HUES64 (cell line): ENCODE data around the gene CLDN4.
"Not testable (repeated sequence)": the region's sequence is repeated elsewhere in the genome, so short reads cannot be mapped to it uniquely, and the experiment has no call there.

Experiments used
- H3K27ac ChIP-seq: 2 replicates; pipeline ENCODE4 v1.7.0; 2013; ENCODE audit warnings: low read depth, low read length, inconsistent platforms
- H3K27me3 ChIP-seq: 2 replicates; pipeline ENCODE4 v1.6.1; 2013; ENCODE audit warnings: mild to moderate bottlenecking, low read length; ENCODE audit not compliant: insufficient read depth
- H3K36me3 ChIP-seq: 2 replicates; pipeline ENCODE4 v1.6.1; 2013; ENCODE audit warnings: mild to moderate bottlenecking, low read length; ENCODE audit not compliant: insufficient read depth
- H3K4me1 ChIP-seq: 2 replicates; pipeline ENCODE4 v1.6.1; 2013; ENCODE audit warnings: mild to moderate bottlenecking, low read length, moderate library complexity; ENCODE audit not compliant: insufficient read depth
- H3K4me3 ChIP-seq: 2 replicates; pipeline ENCODE4 v1.5.1; 2013; ENCODE audit warnings: mild to moderate bottlenecking, low read length, moderate library complexity
- H3K9ac ChIP-seq: 2 replicates; pipeline ENCODE4 v1.6.1; 2013; ENCODE audit warnings: mild to moderate bottlenecking, low read depth, low read length
- H3K9me3 ChIP-seq: 2 replicates; pipeline ENCODE4 v1.6.1; 2013; ENCODE audit warnings: low read depth, low read length; ENCODE audit not compliant: insufficient read depth
- WGBS: fragments of 150-250, 120-280 bp; methylation state at CpG from one replicate; pipeline ENCODE4 v1.1.7; 2013; ENCODE audit warnings: missing lambda C conversion rate; 5-methylcytosine and 5-hydroxymethylcytosine counted together

Gene CLDN4

GRCh38 chr7:73834626-73835191, 3.9 kb downstream of the CLDN4 start:
- no peak overlapping the region for H3K27ac ChIP-seq
- H3K36me3 ChIP-seq, result no peaks in the 10 kb centered on the region
- WGBS, result 90% methylated on average over 11 of the region's 11 CpGs
- peaks cover 35% of the 10 kb centered on the region for H3K4me1 ChIP-seq
- no peak overlapping the region for H3K9ac ChIP-seq
- no peak overlapping the region for H3K4me3 ChIP-seq
- H3K9me3 ChIP-seq, result no peaks in the 10 kb centered on the region; the same call in 1 of the 2 replicates
- H3K27me3 ChIP-seq, result no peaks in the 10 kb centered on the region

GRCh38 chr7:73837167-73837566, 6.4 kb downstream of the CLDN4 start:
- H3K9me3 ChIP-seq, H3K27me3 ChIP-seq, H3K36me3 ChIP-seq, H3K27ac ChIP-seq, H3K4me3 ChIP-seq, H3K9ac ChIP-seq: not testable (repeated sequence)
- peaks cover 13% of the 10 kb centered on the region for H3K4me1 ChIP-seq

GRCh38 chr7:73838642-73839041, 7.8 kb downstream of the CLDN4 start:
- Histone ChIP-seq H3K4me1 (peaks cover 7% of the 10 kb centered on the region), H3K9ac (no peak overlapping the region), H3K27me3 (no peaks in the 10 kb centered on the region), H3K4me3 (no peak overlapping the region), H3K9me3 (no peaks in the 10 kb centered on the region; the same call in 1 of the 2 replicates), H3K27ac (no peak overlapping the region), H3K36me3 (no peaks in the 10 kb centered on the region)
- WGBS, result 85% methylated on average over 6 of the region's 6 CpGs

DNA sequence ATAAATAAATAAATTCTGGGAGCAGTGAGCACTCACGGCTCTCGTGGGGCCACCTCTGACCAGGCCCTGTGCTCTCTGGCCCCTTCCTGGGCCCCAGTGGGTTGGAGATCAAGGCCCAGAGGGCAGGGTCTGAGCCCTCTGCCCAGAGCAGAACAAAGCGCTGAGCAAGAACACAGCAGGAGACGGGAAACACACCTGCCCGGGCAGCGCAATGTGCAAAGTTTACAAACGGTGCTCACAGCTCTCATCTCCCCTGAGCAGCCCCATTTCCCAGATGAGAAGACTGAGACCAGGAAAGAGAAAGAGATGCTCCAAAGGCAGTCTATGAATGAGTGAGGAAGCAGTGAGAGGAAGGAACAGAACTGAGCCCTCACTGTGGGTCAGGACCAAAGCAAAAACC, 8.5 kb downstream of the CLDN4 start:
- Histone ChIP-seq H3K36me3 (no peaks in the 10 kb centered on the region), H3K27me3 (no peaks in the 10 kb centered on the region), H3K27ac (no peak overlapping the region), H3K9me3 (no peaks in the 10 kb centered on the region; the same call in 1 of the 2 replicates), H3K4me1 (peaks cover 6% of the 10 kb centered on the region; the same call in 1 of the 2 replicates), H3K4me3 (no peak overlapping the region), H3K9ac (no peak overlapping the region)
- 92% methylated on average over 7 of the region's 7 CpGs for WGBS

- H3K9ac ChIP-seq, result no peak overlapping the region
- H3K4me3 ChIP-seq, result no peak overlapping the region
- no peak overlapping the region for H3K27ac ChIP-seq
- peaks cover 6% of the 10 kb centered on the region; the same call in 1 of the 2 replicates for H3K4me1 ChIP-seq
- no peaks in the 10 kb centered on the region for H3K27me3 ChIP-seq
- no peaks in the 10 kb centered on the region for H3K9me3 ChIP-seq
- no peaks in the 10 kb centered on the region for H3K36me3 ChIP-seq
- WGBS, result 91% methylated on average over 22 of the region's 22 CpGs
These were observed 9.2 kb downstream of the CLDN4 start for GRCh38 chr7:73839743-73840714.

DNA sequence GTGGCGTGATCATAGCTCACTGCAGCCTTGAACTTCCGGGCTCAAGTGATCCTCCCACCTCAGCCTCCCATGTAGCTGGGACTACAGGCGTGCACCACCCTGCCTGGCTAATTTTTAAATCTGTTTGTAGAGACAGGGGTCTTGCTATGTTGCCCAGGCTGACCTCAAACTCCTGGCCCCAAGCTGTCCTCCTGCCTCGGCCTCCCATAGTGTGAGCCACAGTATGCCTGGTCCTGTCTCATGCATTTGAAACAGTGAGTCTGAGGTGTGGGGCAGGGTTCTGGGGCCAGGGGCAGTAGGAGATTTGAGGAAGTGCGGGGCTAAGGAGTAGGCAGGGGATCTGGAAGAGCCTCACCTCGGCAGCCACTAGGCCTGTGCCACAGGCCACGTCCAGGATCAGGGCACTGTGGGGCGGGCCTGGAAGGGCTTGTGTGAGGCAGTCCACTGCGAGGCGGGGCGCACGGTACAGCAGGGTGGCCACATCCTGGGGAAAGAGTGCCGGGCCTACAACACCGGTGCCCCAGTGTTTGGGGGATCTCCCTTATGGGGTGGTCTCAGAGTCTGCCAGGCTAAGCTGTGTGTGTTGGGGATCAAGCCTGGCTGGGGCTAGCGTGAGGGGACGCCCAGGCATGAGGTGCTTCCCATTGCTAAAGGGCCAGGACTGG, 10.1 kb downstream of the CLDN4 start:
- 95% methylated on average over 16 of the region's 16 CpGs for WGBS
- no peaks in the 10 kb centered on the region for H3K27me3 ChIP-seq
- H3K9me3 ChIP-seq, result no peaks in the 10 kb centered on the region
- H3K27ac ChIP-seq, result no peak overlapping the region
- H3K36me3 ChIP-seq, result no peaks in the 10 kb centered on the region
- H3K9ac ChIP-seq, result no peak overlapping the region
- H3K4me1 ChIP-seq, result peaks cover 6% of the 10 kb centered on the region; the same call in 1 of the 2 replicates
- H3K4me3 ChIP-seq, result no peak overlapping the region

DNA sequence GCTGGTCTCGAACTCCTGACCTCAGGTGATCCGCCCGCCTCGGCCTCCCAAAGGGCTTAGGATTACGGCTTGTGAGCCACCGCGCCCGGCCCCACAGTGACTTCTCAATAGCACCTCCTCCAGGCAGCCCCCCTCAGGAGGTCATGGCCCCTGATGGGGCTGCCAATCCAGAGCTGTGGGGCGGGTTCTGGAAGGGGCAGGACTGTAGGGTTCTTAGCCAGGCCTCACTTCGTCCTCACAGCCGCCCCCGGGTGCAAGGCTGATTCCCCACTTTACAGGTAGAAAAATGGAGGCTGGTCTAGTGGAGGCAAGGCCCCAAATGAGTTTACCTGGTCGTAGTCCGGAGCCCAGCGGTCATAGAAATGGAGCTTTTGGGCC, 10.9 kb downstream of the CLDN4 start:
- Histone ChIP-seq H3K4me3 (peak overlapping the region; percentile 80), H3K4me1 (peaks cover 6% of the 10 kb centered on the region; the same call in 1 of the 2 replicates), H3K9ac (0 out of 2 replicates have a peak overlapping the region, but pooled peaks have one; percentile 75), H3K36me3 (no peaks in the 10 kb centered on the region), H3K27ac (peak overlapping the region; percentile 58), H3K27me3 (no peaks in the 10 kb centered on the region), H3K9me3 (no peaks in the 10 kb centered on the region)
- 55% methylated on average over 15 of the region's 15 CpGs for WGBS

DNA sequence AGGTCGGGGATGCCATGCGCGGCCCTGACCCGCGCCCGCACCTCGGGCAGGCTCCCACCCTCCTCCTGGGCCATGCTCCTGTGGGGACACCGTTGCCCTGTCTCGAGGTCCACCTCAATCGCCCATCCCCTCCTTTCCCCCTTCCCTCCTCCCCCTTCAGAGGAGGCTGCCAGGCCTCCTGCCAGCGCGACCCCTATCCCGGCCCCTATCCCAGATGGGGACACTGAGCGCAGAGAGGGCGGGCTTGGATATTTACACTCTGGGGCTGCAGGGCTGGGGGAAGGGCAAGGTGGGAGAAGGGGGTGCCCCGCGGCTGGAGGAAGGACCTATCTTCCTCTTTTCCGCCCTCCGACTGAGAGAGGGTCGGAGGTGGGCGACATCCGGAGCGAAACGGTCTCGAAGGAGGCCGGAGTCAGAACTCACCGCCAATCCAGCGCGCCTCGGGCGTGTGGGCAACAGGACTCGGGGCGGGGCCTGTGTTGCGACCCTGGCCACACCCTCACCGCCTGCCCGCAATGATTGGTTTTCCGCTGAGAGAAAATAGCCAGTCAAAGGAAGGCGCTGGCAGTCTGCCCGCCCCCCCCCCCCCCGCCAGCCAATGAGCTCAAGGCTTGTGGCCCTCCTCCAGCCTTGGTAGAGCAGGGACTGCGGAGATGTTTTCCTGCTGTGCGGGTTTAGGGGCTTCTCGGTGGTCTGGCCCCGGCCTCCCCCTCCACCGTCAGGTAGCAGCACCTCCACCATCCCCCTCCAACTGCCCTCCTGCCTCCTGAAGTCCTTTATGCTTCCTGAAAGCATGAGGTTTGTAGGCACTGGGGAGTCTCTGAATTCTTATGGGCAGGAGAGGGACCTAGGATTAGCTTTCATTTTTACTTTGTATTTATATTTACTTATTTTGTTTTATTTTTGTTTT, 11.5 kb downstream of the CLDN4 start, which contains the start of gene METTL27:
Gene METTL27 (minus strand): TSS at position 450 of the 910 bp plus-strand sequence. CDS start 376 bp downstream, at position 74.
- Histone ChIP-seq H3K27ac (peak within 1 kb of the TSS; percentile 58), H3K9ac (peak within 1 kb of the TSS; percentile 75)
- 3% methylated on average over 41 of the region's 45 CpGs for WGBS

GRCh38 chr7:73844131-73844547, 13.3 kb downstream of the CLDN4 start:
- no peak overlapping the region for H3K4me3 ChIP-seq
- H3K4me1 ChIP-seq, result peaks cover 6% of the 10 kb centered on the region; the same call in 1 of the 2 replicates
- no peak overlapping the region for H3K9ac ChIP-seq
- H3K27me3 ChIP-seq, result no peaks in the 10 kb centered on the region
- H3K27ac ChIP-seq, result no peak overlapping the region
- H3K36me3 ChIP-seq, result no peaks in the 10 kb centered on the region
- 0 out of 2 replicates have a peak, but pooled peaks cover 2% of the 10 kb centered on the region for H3K9me3 ChIP-seq
- 88% methylated on average over 9 of the region's 9 CpGs for WGBS

More for the DNA sequence above, 11.5 kb downstream of the CLDN4 start, which contains the start of gene METTL27:
- Histone ChIP-seq H3K4me1 (peaks cover 6% of the 10 kb centered on the region; the same call in 1 of the 2 replicates), H3K4me3 (peak within 1 kb of the TSS; percentile 80), H3K27me3 (no peaks in the 10 kb centered on the region), H3K36me3 (no peaks in the 10 kb centered on the region), H3K9me3 (no peaks in the 10 kb centered on the region)

GRCh38 chr7:73844848-73845460, 14.2 kb downstream of the CLDN4 start:
- Histone ChIP-seq H3K9ac (no peak overlapping the region), H3K4me3 (no peak overlapping the region), H3K36me3 (no peaks in the 10 kb centered on the region), H3K27ac (no peak overlapping the region), H3K27me3 (no peaks in the 10 kb centered on the region), H3K4me1 (peaks cover 6% of the 10 kb centered on the region; the same call in 1 of the 2 replicates), H3K9me3 (0 out of 2 replicates have a peak, but pooled peaks cover 2% of the 10 kb centered on the region)
- 90% methylated on average over 12 of the region's 13 CpGs for WGBS
